DOHH2 (cell line): Measurements from ENCODE around the gene NFIA.

Source experiments
- H3F3A ChIP-seq: fragments of 200-600 bp; sonication (generic), shearing (Covaris generic); 2 replicates; pipeline ENCODE4 v1.6.0; 2016; ENCODE audit warnings: antibody characterized with exemption, mild to moderate bottlenecking; ENCODE audit not compliant: control insufficient read depth, insufficient read depth
- H3K27ac ChIP-seq: fragments of 200-600 bp; sonication (generic); 2 replicates; pipeline ENCODE4 v1.5.1; 2014; ENCODE audit warnings: low read depth, mild to moderate bottlenecking, low read length, moderate library complexity
- H3K27me3 ChIP-seq: fragments of 200-600 bp; sonication (generic); 2 replicates; pipeline ENCODE4 v1.6.1; 2014; ENCODE audit warnings: mild to moderate bottlenecking, low read length, mixed read lengths; ENCODE audit not compliant: control insufficient read depth
- H3K36me3 ChIP-seq: fragments of 200-600 bp; sonication (generic); 2 replicates; pipeline ENCODE4 v1.6.1; 2014; ENCODE audit warnings: mild to moderate bottlenecking, low read length, moderate library complexity, mixed read lengths; ENCODE audit not compliant: control insufficient read depth
- H3K4me1 ChIP-seq: fragments of 200-600 bp; sonication (generic); 2 replicates; pipeline ENCODE4 v1.6.1; 2014; ENCODE audit warnings: mild to moderate bottlenecking, low read length, mixed read lengths; ENCODE audit not compliant: control insufficient read depth
- H3K4me2 ChIP-seq: fragments of 200-600 bp; sonication (generic); 2 replicates; pipeline ENCODE4 v1.6.0; 2014; ENCODE audit warnings: mild to moderate bottlenecking, low read length, moderate library complexity
- H3K4me3 ChIP-seq: fragments of 200-600 bp; sonication (generic); 2 replicates; pipeline ENCODE4 v1.5.1; 2014; ENCODE audit warnings: mild to moderate bottlenecking, low read length, mixed read lengths
- H3K79me2 ChIP-seq: fragments of 200-600 bp; sonication (generic); 2 replicates; pipeline ENCODE4 v1.6.1; 2014; ENCODE audit warnings: mild to moderate bottlenecking, low read length, mixed read lengths; ENCODE audit not compliant: control insufficient read depth
- H3K9me2 ChIP-seq: fragments of 200-600 bp; sonication (generic); replicated peaks from 2 replicates; pipeline ENCODE4 v1.6.1; 2014; ENCODE audit warnings: mild to moderate bottlenecking, low read length, mixed read lengths; ENCODE audit not compliant: control insufficient read depth
- H3K9me3 ChIP-seq: fragments of 200-600 bp; sonication (generic); 2 replicates; pipeline ENCODE4 v1.6.1; 2014; ENCODE audit warnings: antibody characterized with exemption, low read length, mixed read lengths; ENCODE audit not compliant: control insufficient read depth, insufficient read depth
- H4K20me1 ChIP-seq: fragments of 200-600 bp; sonication (generic); 2 replicates; pipeline ENCODE4 v1.6.0; 2014; ENCODE audit warnings: low read depth, mild to moderate bottlenecking, antibody characterized with exemption, low read length, moderate library complexity; ENCODE audit not compliant: control insufficient read depth, insufficient read depth
- CTCF ChIP-seq: fragments of 200-600 bp; sonication (generic); IDR thresholded peaks from one replicate; pipeline ENCODE4 v1.5.1; 2014; ENCODE audit warnings: antibody characterized with exemption, mild to moderate bottlenecking, low read depth, low read length; ENCODE audit not compliant: poor library complexity, severe bottlenecking
- EZH2phosphoT487 ChIP-seq: fragments of 200-600 bp; sonication (generic); IDR thresholded peaks from 2 replicates; pipeline ENCODE4 v1.6.1; 2017; ENCODE audit warnings: borderline replicate concordance, mild to moderate bottlenecking, antibody characterized with exemption, low read length, moderate library complexity, mixed read lengths

Gene NFIA

GRCh38 chr1:61183471-61184039 is 101.2 kb downstream of the NFIA start:
- Histone ChIP-seq H3K27ac (no peak overlapping the region), H3K27me3 (no peaks in the 10 kb centered on the region), H3K9me2 (no peaks in the 10 kb centered on the region), H3K4me2 (no peak overlapping the region), H3K4me3 (no peak overlapping the region), H3F3A (peaks cover 2% of the 10 kb centered on the region; the same call in 1 of the 2 replicates), H3K4me1 (peaks cover 11% of the 10 kb centered on the region), H3K9me3 (no peaks in the 10 kb centered on the region), H4K20me1 (no peaks in the 10 kb centered on the region), H3K36me3 (no peaks in the 10 kb centered on the region), H3K79me2 (no peaks in the 10 kb centered on the region)
- TF ChIP-seq EZH2phosphoT487: no peak
- no peak for TF ChIP-seq CTCF

GRCh38 chr1:61184040-61184713 is 101.8 kb downstream of the NFIA start:
- no peak overlapping the region for H3K4me2 ChIP-seq

DNA sequence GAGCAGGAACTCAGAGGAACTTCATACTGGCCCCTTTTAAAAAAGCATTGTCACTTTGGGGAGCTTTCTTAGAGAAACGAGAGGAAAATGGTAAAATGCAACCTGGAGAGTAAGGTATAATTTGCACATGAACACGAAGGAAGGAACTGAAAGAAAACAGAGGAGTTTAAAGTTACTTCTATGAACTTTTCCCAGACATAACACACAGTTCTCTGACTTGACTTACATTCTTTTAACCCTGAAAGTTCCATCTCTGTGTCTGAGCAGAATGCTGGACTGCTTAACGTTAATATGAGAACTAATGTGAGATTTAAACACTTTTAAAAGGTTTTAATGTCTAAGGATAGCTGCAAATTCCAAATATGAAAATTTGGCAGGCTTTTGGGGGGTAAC is 102.3 kb downstream of the NFIA start:
- H3K9me2 ChIP-seq: no peaks in the 10 kb centered on the region
- no peaks in the 10 kb centered on the region for H3K9me3 ChIP-seq
- peaks cover 11% of the 10 kb centered on the region for H3K4me1 ChIP-seq
- TF ChIP-seq CTCF: no peak
- no peak for TF ChIP-seq EZH2phosphoT487
- H3K79me2 ChIP-seq: no peaks in the 10 kb centered on the region
- no peak overlapping the region for H3K4me2 ChIP-seq
- no peaks in the 10 kb centered on the region for H3K27me3 ChIP-seq
- H3K4me3 ChIP-seq: no peak overlapping the region
- H4K20me1 ChIP-seq: no peaks in the 10 kb centered on the region
- H3K36me3 ChIP-seq: no peaks in the 10 kb centered on the region
- no peak overlapping the region for H3K27ac ChIP-seq
- peaks cover 2% of the 10 kb centered on the region; the same call in 1 of the 2 replicates for H3F3A ChIP-seq

More at GRCh38 chr1:61184040-61184713, 101.8 kb downstream of the NFIA start:
- peaks cover 11% of the 10 kb centered on the region for H3K4me1 ChIP-seq
- peaks cover 2% of the 10 kb centered on the region; the same call in 1 of the 2 replicates for H3F3A ChIP-seq
- no peaks in the 10 kb centered on the region for H3K27me3 ChIP-seq
- no peaks in the 10 kb centered on the region for H3K9me3 ChIP-seq
- H3K4me3 ChIP-seq: no peak overlapping the region
- no peaks in the 10 kb centered on the region for H3K9me2 ChIP-seq
- no peak overlapping the region for H3K27ac ChIP-seq
- no peaks in the 10 kb centered on the region for H3K36me3 ChIP-seq
- H4K20me1 ChIP-seq: no peaks in the 10 kb centered on the region
- TF ChIP-seq CTCF: no peak
- no peak for TF ChIP-seq EZH2phosphoT487
- H3K79me2 ChIP-seq: no peaks in the 10 kb centered on the region
